HepG2 (cell line): ENCODE data around the gene ZBTB17.

Experiments
- BRCA1 ChIP-seq: sonication (generic); formaldehyde crosslinking; IDR thresholded peaks from 2 replicates; pipeline ENCODE4 v1.4.0; 2020; ENCODE audit warnings: missing genetic modification reagents
- CEBPB ChIP-seq: IDR thresholded peaks from 2 replicates; pipeline ENCODE4 v1.6.1; 2011; ENCODE audit warnings: low read depth, low read length, improper control_type of control experiment, borderline replicate concordance
- CREB1 ChIP-seq, 2 experiments: fragments of 450-650 bp in 1 of 2; IDR thresholded peaks; 2 replicates each; pipeline ENCODE4 v1.6.1; 2016 to 2017; ENCODE audit warnings: control low read depth in 1 of 2, mild to moderate bottlenecking in 1 of 2, missing compliant biosample characterization in 1 of 2, missing genetic modification characterization in 1 of 2
- POLR2A ChIP-seq, 2 experiments: IDR thresholded peaks; 2 replicates each; pipeline ENCODE4 v1.6.1; 2011; ENCODE audit warnings: low read depth in 2 of 2, low read length in 2 of 2, mild to moderate bottlenecking in 1 of 2, moderate library complexity in 1 of 2; ENCODE audit not compliant: insufficient read depth in 1 of 2
- ZNF44 ChIP-seq: sonication (generic); formaldehyde crosslinking; IDR thresholded peaks from 2 replicates; pipeline ENCODE4 v1.5.1; 2020; ENCODE audit warnings: mild to moderate bottlenecking, missing genetic modification reagents
- TF ChIP-seq, protein P1 (sequence below), 2 experiments: sonication (generic) in 1 of 2; formaldehyde crosslinking in 1 of 2; IDR thresholded peaks; 2 replicates each; pipeline versions ENCODE4 v1.5.1 to v1.6.1; 2011 to 2020; ENCODE audit warnings: borderline replicate concordance in 1 of 2, low read depth in 1 of 2, low read length in 1 of 2, mild to moderate bottlenecking in 1 of 2, missing genetic modification reagents in 1 of 2, moderate library complexity in 1 of 2
- TF ChIP-seq, protein P2 (sequence below): sonication (generic); formaldehyde crosslinking; IDR thresholded peaks from 2 replicates; pipeline ENCODE4 v1.5.0; 2020; ENCODE audit warnings: mild to moderate bottlenecking, missing genetic modification reagents, moderate library complexity
- TF ChIP-seq, protein P3 (sequence below): IDR thresholded peaks from 2 replicates; pipeline ENCODE4 v1.4.0; 2020; ENCODE audit warnings: mild to moderate bottlenecking, missing genetic modification reagents
- TF ChIP-seq, protein P4 (sequence below): sonication (generic); formaldehyde crosslinking; IDR thresholded peaks from 2 replicates; pipeline ENCODE4 v1.5.0; 2020; ENCODE audit warnings: mild to moderate bottlenecking, missing genetic modification reagents, borderline replicate concordance

DNA sequence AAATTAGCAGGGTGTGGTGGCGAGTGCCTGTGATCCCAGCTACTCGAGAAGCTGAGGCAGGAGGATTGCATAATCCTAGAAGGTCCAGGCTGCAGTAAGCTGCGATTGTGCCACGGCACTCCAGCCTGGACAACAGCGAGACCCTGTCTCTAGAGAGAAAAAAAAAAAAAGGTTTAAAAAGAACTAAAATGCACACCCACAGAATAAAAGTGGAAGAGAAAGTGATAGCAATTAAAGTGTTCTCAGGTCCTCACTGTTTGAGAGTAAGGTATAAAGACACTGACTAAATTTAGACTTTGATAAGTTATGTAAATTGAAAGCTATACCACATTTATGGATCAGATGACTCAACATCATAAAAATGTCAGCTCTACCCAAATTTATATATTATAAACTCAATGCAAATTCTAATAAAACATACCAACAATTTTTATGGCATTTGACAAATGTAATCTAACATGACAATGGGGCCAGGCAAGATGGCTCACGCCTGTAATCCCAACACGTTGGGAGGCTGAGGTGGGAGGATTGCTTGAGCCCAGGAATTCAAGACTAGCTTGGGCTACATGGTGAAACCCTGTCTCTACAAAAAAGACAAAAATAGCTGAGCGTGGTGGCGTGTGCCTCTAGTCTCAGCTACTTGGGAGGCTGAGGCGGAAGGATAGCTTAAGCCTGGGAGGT is 11.8 kb downstream of the ZBTB17 start:
- TF ChIP-seq, protein P1, sequence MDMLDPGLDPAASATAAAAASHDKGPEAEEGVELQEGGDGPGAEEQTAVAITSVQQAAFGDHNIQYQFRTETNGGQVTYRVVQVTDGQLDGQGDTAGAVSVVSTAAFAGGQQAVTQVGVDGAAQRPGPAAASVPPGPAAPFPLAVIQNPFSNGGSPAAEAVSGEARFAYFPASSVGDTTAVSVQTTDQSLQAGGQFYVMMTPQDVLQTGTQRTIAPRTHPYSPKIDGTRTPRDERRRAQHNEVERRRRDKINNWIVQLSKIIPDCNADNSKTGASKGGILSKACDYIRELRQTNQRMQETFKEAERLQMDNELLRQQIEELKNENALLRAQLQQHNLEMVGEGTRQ (IDR thresholded peaks at IDR 0.05; ENCODE audit: low read depth, low read length), result no peak
- TF ChIP-seq, protein P1 (CRISPR knock-in tag; IDR thresholded peaks at IDR 0.05; ENCODE audit: borderline replicate concordance), result no peak
- TF ChIP-seq POLR2A (IDR thresholded peaks at IDR 0.05; ENCODE audit: insufficient read depth in 1 of 2, low read depth in 2 of 2, low read length in 2 of 2), result no peak
- TF ChIP-seq, protein P2, sequence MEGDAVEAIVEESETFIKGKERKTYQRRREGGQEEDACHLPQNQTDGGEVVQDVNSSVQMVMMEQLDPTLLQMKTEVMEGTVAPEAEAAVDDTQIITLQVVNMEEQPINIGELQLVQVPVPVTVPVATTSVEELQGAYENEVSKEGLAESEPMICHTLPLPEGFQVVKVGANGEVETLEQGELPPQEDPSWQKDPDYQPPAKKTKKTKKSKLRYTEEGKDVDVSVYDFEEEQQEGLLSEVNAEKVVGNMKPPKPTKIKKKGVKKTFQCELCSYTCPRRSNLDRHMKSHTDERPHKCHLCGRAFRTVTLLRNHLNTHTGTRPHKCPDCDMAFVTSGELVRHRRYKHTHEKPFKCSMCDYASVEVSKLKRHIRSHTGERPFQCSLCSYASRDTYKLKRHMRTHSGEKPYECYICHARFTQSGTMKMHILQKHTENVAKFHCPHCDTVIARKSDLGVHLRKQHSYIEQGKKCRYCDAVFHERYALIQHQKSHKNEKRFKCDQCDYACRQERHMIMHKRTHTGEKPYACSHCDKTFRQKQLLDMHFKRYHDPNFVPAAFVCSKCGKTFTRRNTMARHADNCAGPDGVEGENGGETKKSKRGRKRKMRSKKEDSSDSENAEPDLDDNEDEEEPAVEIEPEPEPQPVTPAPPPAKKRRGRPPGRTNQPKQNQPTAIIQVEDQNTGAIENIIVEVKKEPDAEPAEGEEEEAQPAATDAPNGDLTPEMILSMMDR (CRISPR knock-in tag), result no peak
- no peak for TF ChIP-seq BRCA1
- no peak for TF ChIP-seq CREB1 (IDR thresholded peaks at IDR 0.05)
- TF ChIP-seq CREB1 (CRISPR knock-in tag; IDR thresholded peaks at IDR 0.05), result no peak
- TF ChIP-seq, protein P3, sequence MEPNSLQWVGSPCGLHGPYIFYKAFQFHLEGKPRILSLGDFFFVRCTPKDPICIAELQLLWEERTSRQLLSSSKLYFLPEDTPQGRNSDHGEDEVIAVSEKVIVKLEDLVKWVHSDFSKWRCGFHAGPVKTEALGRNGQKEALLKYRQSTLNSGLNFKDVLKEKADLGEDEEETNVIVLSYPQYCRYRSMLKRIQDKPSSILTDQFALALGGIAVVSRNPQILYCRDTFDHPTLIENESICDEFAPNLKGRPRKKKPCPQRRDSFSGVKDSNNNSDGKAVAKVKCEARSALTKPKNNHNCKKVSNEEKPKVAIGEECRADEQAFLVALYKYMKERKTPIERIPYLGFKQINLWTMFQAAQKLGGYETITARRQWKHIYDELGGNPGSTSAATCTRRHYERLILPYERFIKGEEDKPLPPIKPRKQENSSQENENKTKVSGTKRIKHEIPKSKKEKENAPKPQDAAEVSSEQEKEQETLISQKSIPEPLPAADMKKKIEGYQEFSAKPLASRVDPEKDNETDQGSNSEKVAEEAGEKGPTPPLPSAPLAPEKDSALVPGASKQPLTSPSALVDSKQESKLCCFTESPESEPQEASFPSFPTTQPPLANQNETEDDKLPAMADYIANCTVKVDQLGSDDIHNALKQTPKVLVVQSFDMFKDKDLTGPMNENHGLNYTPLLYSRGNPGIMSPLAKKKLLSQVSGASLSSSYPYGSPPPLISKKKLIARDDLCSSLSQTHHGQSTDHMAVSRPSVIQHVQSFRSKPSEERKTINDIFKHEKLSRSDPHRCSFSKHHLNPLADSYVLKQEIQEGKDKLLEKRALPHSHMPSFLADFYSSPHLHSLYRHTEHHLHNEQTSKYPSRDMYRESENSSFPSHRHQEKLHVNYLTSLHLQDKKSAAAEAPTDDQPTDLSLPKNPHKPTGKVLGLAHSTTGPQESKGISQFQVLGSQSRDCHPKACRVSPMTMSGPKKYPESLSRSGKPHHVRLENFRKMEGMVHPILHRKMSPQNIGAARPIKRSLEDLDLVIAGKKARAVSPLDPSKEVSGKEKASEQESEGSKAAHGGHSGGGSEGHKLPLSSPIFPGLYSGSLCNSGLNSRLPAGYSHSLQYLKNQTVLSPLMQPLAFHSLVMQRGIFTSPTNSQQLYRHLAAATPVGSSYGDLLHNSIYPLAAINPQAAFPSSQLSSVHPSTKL (CRISPR knock-in tag), result no peak
- TF ChIP-seq, protein P4, sequence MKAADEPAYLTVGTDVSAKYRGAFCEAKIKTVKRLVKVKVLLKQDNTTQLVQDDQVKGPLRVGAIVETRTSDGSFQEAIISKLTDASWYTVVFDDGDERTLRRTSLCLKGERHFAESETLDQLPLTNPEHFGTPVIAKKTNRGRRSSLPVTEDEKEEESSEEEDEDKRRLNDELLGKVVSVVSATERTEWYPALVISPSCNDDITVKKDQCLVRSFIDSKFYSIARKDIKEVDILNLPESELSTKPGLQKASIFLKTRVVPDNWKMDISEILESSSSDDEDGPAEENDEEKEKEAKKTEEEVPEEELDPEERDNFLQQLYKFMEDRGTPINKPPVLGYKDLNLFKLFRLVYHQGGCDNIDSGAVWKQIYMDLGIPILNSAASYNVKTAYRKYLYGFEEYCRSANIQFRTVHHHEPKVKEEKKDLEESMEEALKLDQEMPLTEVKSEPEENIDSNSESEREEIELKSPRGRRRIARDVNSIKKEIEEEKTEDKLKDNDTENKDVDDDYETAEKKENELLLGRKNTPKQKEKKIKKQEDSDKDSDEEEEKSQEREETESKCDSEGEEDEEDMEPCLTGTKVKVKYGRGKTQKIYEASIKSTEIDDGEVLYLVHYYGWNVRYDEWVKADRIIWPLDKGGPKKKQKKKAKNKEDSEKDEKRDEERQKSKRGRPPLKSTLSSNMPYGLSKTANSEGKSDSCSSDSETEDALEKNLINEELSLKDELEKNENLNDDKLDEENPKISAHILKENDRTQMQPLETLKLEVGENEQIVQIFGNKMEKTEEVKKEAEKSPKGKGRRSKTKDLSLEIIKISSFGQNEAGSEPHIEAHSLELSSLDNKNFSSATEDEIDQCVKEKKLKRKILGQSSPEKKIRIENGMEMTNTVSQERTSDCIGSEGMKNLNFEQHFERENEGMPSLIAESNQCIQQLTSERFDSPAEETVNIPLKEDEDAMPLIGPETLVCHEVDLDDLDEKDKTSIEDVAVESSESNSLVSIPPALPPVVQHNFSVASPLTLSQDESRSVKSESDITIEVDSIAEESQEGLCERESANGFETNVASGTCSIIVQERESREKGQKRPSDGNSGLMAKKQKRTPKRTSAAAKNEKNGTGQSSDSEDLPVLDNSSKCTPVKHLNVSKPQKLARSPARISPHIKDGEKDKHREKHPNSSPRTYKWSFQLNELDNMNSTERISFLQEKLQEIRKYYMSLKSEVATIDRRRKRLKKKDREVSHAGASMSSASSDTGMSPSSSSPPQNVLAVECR (CRISPR knock-in tag), result no peak
- TF ChIP-seq CEBPB, result peak; percentile 33; the same call in 1 of the 2 replicates
- TF ChIP-seq ZNF44, result no peak
